Retinal pigment epithelial cell (primary cell): ENCODE measurements around the gene RBBP8.
A peak's percentile ranks its signal among the peaks of the same experiment; 100 is the strongest.

ENCODE experiments used
- DNase-seq: peaks from one replicate; pipeline ENCODE4 v3.0.0-alpha.2; 2010; ENCODE audit warnings: low read depth
- H3K4me3 ChIP-seq: 2 replicates; pipeline ENCODE4 v1.5.1; 2011; ENCODE audit warnings: mild to moderate bottlenecking, low read length, control low read depth, moderate library complexity
- CTCF ChIP-seq: conservative IDR thresholded peaks from 2 replicates; pipeline ENCODE4 v1.5.1; 2011; ENCODE audit warnings: low read depth, low read length, control low read depth, inconsistent platforms

The RBBP8 gene

GRCh38 chr18:22975508-22975907 is 42.4 kb downstream of the RBBP8 start:
- TF ChIP-seq CTCF = no peak
- DNase-seq = no peak
- H3K4me3 ChIP-seq = no peak overlapping the region

- no peak for TF ChIP-seq CTCF
These were observed 44.9 kb downstream of the RBBP8 start for GRCh38 chr18:22977847-22978701.

GRCh38 chr18:22980394-22980793 is 47.3 kb downstream of the RBBP8 start:
- TF ChIP-seq CTCF = no peak
- no peak overlapping the region for H3K4me3 ChIP-seq
- DNase-seq = no peak

More at GRCh38 chr18:22977847-22978701, 44.9 kb downstream of the RBBP8 start:
- H3K4me3 ChIP-seq = no peak overlapping the region
- peak; percentile 93 for DNase-seq

GRCh38 chr18:22981274-22982133 is 48.4 kb downstream of the RBBP8 start:
- TF ChIP-seq CTCF = no peak
- DNase-seq = no peak
- H3K4me3 ChIP-seq = no peak overlapping the region

- no peak for DNase-seq
- peak; percentile 42 for TF ChIP-seq CTCF
- H3K4me3 ChIP-seq = no peak overlapping the region
These were observed 50.0 kb downstream of the RBBP8 start for GRCh38 chr18:22983175-22983574.

GRCh38 chr18:22985250-22985649 is 52.1 kb downstream of the RBBP8 start:
- no peak overlapping the region for H3K4me3 ChIP-seq
- no peak for DNase-seq
- TF ChIP-seq CTCF = no peak
